H1 (cell line): ENCODE results near the gene SLC25A47.

Source experiments
- NRF1 ChIP-seq: IDR thresholded peaks from 2 replicates; pipeline ENCODE4 v1.6.1; 2011; ENCODE audit warnings: mild to moderate bottlenecking, low read depth, low read length, improper control_type of control experiment
- POLR2A ChIP-seq, 2 experiments: IDR thresholded peaks; 1 replicate in 1 of 2; 2 replicates in 1 of 2; pipeline ENCODE4 v1.6.1; 2011; ENCODE audit warnings: low read depth in 2 of 2, low read length in 2 of 2, mild to moderate bottlenecking in 2 of 2; ENCODE audit errors: control extremely low read depth in 1 of 2

DNA sequence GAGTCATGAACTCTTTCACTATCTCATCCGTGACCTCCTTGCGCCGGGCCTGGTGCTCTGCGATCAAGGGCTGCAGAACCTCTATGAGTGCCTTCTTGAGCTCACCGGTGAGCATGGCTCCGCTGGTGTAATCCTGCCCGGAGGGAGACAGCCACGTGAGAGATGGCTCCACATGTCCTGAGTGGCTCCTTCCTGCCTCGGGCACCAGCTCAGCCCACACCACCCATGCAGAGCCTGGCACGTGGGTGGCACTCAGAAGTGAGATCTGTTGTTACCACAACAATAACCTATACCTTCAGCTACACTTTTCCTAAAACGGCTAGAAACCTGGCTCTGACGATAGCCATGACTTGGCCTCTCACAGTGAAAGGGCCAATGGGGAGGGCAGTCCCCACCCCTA is 11.8 kb downstream of the SLC25A47 start:
- TF ChIP-seq POLR2A (IDR thresholded peaks at IDR 0.05; ENCODE audit: control extremely low read depth in 1 of 2, low read depth in 2 of 2, low read length in 2 of 2) (no peak), NRF1 (no peak)
